Astrocyte (in vitro differentiated cells and primary cell): ENCODE measurements around the gene SNRPA. TPM values are rescaled to one million over a fixed set of nuclear protein-coding genes. Genes with fewer than 3 reads are reported as not detected.

Source experiments
- DNase-seq: peaks from one replicate; pipeline ENCODE4 v3.0.0-alpha.2; 2010; ENCODE audit warnings: low read depth
- FAIRE-seq: peaks from 2 replicates; lab custom pipeline; 2011; peaks lifted over from hg19 to GRCh38; lab: Jason Lieb, UNC
- H2AFZ ChIP-seq: 2 replicates; pipeline ENCODE4 v1.6.0; 2012; ENCODE audit warnings: low read depth, low read length, inconsistent platforms
- H3K27ac ChIP-seq: 2 replicates; pipeline ENCODE4 v1.5.1; 2011; ENCODE audit warnings: low read depth, low read length, inconsistent platforms
- H3K27me3 ChIP-seq: 2 replicates; pipeline ENCODE4 v1.6.0; 2011; ENCODE audit warnings: low read length, inconsistent platforms; ENCODE audit not compliant: insufficient read depth
- H3K36me3 ChIP-seq: 2 replicates; pipeline ENCODE4 v1.5.1; 2011; ENCODE audit warnings: low read length, inconsistent platforms; ENCODE audit not compliant: insufficient read depth
- H3K4me1 ChIP-seq: 2 replicates; pipeline ENCODE4 v1.5.1; 2011; ENCODE audit warnings: low read length, inconsistent platforms; ENCODE audit not compliant: insufficient read depth
- H3K4me2 ChIP-seq: 2 replicates; pipeline ENCODE4 v1.6.0; 2012; ENCODE audit warnings: low read length, inconsistent platforms
- H3K4me3 ChIP-seq: 2 replicates; pipeline ENCODE4 v1.5.1; 2011; ENCODE audit warnings: low read depth, mild to moderate bottlenecking, low read length, inconsistent platforms; ENCODE audit not compliant: insufficient read depth
- H3K79me2 ChIP-seq: 2 replicates; pipeline ENCODE4 v1.6.0; 2012; ENCODE audit warnings: mild to moderate bottlenecking, low read length, inconsistent platforms; ENCODE audit not compliant: insufficient read depth
- H3K9ac ChIP-seq: 2 replicates; pipeline ENCODE4 v1.6.0; 2012; ENCODE audit warnings: mild to moderate bottlenecking, low read length, inconsistent platforms
- H3K9me3 ChIP-seq: 2 replicates; pipeline ENCODE4 v1.5.1; 2012; ENCODE audit warnings: low read depth, mild to moderate bottlenecking, low read length, inconsistent platforms; ENCODE audit not compliant: insufficient read depth
- H4K20me1 ChIP-seq: 2 replicates; pipeline ENCODE4 v1.6.0; 2012; ENCODE audit warnings: low read length, inconsistent platforms; ENCODE audit not compliant: insufficient read depth
- H3K27ac Mint-ChIP-seq: one replicate; pipeline ENCODE4 v1.8.0; 2021; ENCODE audit warnings: mild to moderate bottlenecking, mixed read lengths; ENCODE audit not compliant: unreplicated experiment
- H3K27me3 Mint-ChIP-seq: one replicate; pipeline ENCODE4 v1.8.0; 2021; ENCODE audit warnings: low read depth, mixed read lengths; ENCODE audit not compliant: unreplicated experiment
- H3K36me3 Mint-ChIP-seq: one replicate; pipeline ENCODE4 v1.8.0; 2021; ENCODE audit warnings: low read depth, mixed read lengths; ENCODE audit not compliant: unreplicated experiment
- H3K4me1 Mint-ChIP-seq: one replicate; pipeline ENCODE4 v1.8.0; 2021; ENCODE audit warnings: low read depth, mixed read lengths; ENCODE audit not compliant: unreplicated experiment
- H3K4me3 Mint-ChIP-seq: one replicate; pipeline ENCODE4 v1.8.0; 2021; ENCODE audit warnings: mild to moderate bottlenecking, moderate library complexity, mixed read lengths; ENCODE audit not compliant: unreplicated experiment
- H3K9me3 Mint-ChIP-seq: one replicate; pipeline ENCODE4 v1.8.0; 2021; ENCODE audit warnings: mild to moderate bottlenecking, mixed read lengths; ENCODE audit not compliant: unreplicated experiment
- CTCF ChIP-seq: IDR thresholded peaks from 2 replicates; pipeline ENCODE4 v1.5.1; 2011; ENCODE audit warnings: low read depth, mild to moderate bottlenecking, inconsistent platforms, low read length, moderate library complexity; ENCODE audit not compliant: insufficient read depth
- EZH2 ChIP-seq: IDR thresholded peaks from 2 replicates; pipeline ENCODE4 v1.6.1; 2012; ENCODE audit warnings: mild to moderate bottlenecking, low read length, inconsistent platforms; ENCODE audit not compliant: insufficient read depth
- total RNA-seq: library from RNA; stranded (reverse); gene quantifications from 2 replicates; pipeline ENCODE4 v1.2.1, GENCODE V29; 2021

SNRPA gene
- total RNA-seq, 1 donor from 2014 or later = 67.0 TPM

DNA sequence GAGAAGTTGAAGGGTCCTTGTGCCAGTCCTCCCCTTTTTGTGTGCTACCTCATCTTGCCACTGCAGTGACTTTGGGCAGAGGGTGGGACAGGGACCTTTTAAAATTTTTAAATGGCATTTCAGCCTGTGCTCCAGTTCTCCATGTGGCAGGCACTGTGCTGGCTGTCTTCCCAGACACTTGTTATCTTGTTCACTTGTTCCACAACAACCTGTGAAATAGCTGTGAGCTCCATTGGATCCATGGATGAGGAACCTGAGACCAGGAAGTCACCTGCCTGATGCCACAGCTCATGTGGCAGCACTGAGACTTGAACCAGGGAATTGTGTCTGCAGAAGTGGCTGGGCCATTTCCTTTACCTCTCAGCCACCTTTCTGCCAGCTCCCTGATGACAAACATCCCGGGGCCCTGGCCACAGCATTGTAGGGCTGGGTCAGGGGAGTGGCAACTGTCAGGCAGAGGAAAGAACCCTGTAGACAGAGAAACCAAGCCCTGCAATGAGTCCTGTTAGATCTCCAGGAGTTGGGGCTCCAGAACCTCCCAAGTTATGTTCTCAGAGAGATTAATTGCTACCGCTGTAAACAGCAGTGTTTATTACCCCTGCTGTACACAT lies 54.4 kb downstream of the SNRPA start:
- no peak overlapping the region for H3K9ac ChIP-seq
- no peaks in the 10 kb centered on the region for H3K9me3 ChIP-seq
- peaks cover 82% of the 10 kb centered on the region for H3K79me2 ChIP-seq
- peaks cover 95% of the 10 kb centered on the region for H4K20me1 ChIP-seq
- no peak overlapping the region for H3K4me2 ChIP-seq
- peaks cover 4% of the 10 kb centered on the region for H3K36me3 ChIP-seq
- no peak for TF ChIP-seq EZH2
- no peak for TF ChIP-seq CTCF
- no peaks in the 10 kb centered on the region for H3K27me3 Mint-ChIP-seq
- H2AFZ ChIP-seq = no peak overlapping the region
- no peaks in the 10 kb centered on the region for H3K27me3 ChIP-seq
- peaks cover 47% of the 10 kb centered on the region for H3K4me1 Mint-ChIP-seq
- no peak overlapping the region for H3K27ac ChIP-seq
- peaks cover 40% of the 10 kb centered on the region for H3K4me1 ChIP-seq
- H3K4me3 ChIP-seq = no peak overlapping the region
- no peaks in the 10 kb centered on the region for H3K9me3 Mint-ChIP-seq
- DNase-seq (no peak), FAIRE-seq (no peak)
- H3K36me3 Mint-ChIP-seq = peaks cover 12% of the 10 kb centered on the region
- no peak overlapping the region for H3K4me3 Mint-ChIP-seq
- H3K27ac Mint-ChIP-seq = peak overlapping the region; percentile 53

DNA sequence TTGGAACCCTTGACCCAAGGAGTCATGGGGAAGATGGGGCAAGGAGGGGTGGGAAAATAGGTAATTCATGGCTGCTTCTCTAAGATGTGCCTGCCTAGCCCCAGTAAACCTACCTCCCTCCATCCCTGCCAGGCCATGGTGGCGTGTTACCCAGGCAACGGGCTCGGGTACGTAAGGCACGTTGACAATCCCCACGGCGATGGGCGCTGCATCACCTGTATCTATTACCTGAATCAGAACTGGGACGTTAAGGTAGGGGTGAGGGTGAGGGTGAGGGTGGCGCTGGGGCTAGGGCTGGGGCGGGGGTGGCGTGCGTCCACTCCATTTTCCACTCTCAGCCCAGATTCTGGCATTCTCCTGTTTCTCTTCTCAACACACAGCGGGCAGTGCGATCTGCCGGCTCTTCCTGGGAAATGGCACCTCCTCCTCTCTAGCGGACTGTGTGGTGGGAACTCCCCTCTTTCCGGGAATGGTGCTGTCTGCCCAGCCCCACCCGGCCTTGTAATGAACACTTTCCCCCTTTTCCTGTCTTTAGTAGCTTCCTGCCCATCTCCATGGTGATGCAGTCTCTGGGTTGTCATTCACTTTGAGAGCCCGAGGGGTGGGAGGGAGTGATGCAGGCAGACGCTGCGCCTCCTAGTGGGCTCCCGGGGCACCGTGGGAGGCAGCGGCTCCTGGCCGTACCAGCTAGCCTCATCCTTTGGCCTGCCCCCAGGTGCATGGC lies 55.6 kb downstream of the SNRPA start:
- H2AFZ ChIP-seq = no peak overlapping the region
- no peaks in the 10 kb centered on the region for H3K9me3 ChIP-seq
- H3K27me3 ChIP-seq = no peaks in the 10 kb centered on the region
- H3K4me3 Mint-ChIP-seq = peak overlapping the region; percentile 75
- H3K79me2 ChIP-seq = peaks cover 71% of the 10 kb centered on the region
- no peaks in the 10 kb centered on the region for H3K27me3 Mint-ChIP-seq
- peaks cover 48% of the 10 kb centered on the region for H3K4me1 Mint-ChIP-seq
- H3K9me3 Mint-ChIP-seq = no peaks in the 10 kb centered on the region
- peaks cover 14% of the 10 kb centered on the region for H3K36me3 Mint-ChIP-seq
- H3K4me3 ChIP-seq = no peak overlapping the region
- no peak for FAIRE-seq
- peak overlapping the region; percentile 66 for H3K4me2 ChIP-seq
- peak overlapping the region; percentile 88 for H3K27ac Mint-ChIP-seq
- TF ChIP-seq CTCF (peak; percentile 85), EZH2 (no peak)
- H4K20me1 ChIP-seq = peaks cover 84% of the 10 kb centered on the region
- peak; percentile 94 for DNase-seq
- peak overlapping the region; percentile 51 for H3K9ac ChIP-seq
- H3K36me3 ChIP-seq = peaks cover 4% of the 10 kb centered on the region
- peaks cover 35% of the 10 kb centered on the region for H3K4me1 ChIP-seq
- peak overlapping the region; percentile 47 for H3K27ac ChIP-seq
